ENCODE data around the gene TCERG1L. TPM values are rescaled to one million over a fixed set of nuclear protein-coding genes. Genes with fewer than 3 reads are reported as not detected.

The TCERG1L gene
- total RNA-seq, 1 donor from 2014 or later = 0.88 TPM

GRCh38 chr10:131062621-131063260, 248.8 kb downstream of the TCERG1L start:
- no peak for ATAC-seq

GRCh38 chr10:131061216-131061615, 250.3 kb downstream of the TCERG1L start:
- no peak for ATAC-seq

- no peak for ATAC-seq
These were observed 251.6 kb downstream of the TCERG1L start for GRCh38 chr10:131059881-131060280.

GRCh38 chr10:131058799-131059198, 252.7 kb downstream of the TCERG1L start:
- no peak for ATAC-seq

GRCh38 chr10:131056781-131057180, 254.7 kb downstream of the TCERG1L start:
- no peak for ATAC-seq

GRCh38 chr10:131056091-131056579, 255.4 kb downstream of the TCERG1L start:
- ATAC-seq = no peak

GRCh38 chr10:131055437-131055836, 256.1 kb downstream of the TCERG1L start:
- ATAC-seq = no peak

- no peak for ATAC-seq
These were observed 258.3 kb downstream of the TCERG1L start for GRCh38 chr10:131053192-131053591.

GRCh38 chr10:131050162-131050766, 261.3 kb downstream of the TCERG1L start:
- peak; percentile 22 for ATAC-seq

GRCh38 chr10:131049016-131049415, 262.5 kb downstream of the TCERG1L start:
- no peak for ATAC-seq

- no peak for ATAC-seq
These were observed 262.9 kb downstream of the TCERG1L start for GRCh38 chr10:131048606-131049005.

- ATAC-seq = peak; percentile 81
These were observed 264.0 kb downstream of the TCERG1L start for GRCh38 chr10:131047501-131047900.

- no peak for ATAC-seq
These were observed 265.3 kb downstream of the TCERG1L start for GRCh38 chr10:131046194-131046593.

GRCh38 chr10:131044379-131045111, 267.0 kb downstream of the TCERG1L start:
- ATAC-seq = no peak

GRCh38 chr10:131043039-131043691, 268.4 kb downstream of the TCERG1L start:
- ATAC-seq = peak; percentile 18

Data from esophagus mucosa (tissue), 1 donor.